A549 treated with Hydrocortisone at 1 μM for 4 hours (cell line): Measurements from ENCODE around the gene GOLGA3. TPM values are rescaled to one million over a fixed set of nuclear protein-coding genes. Genes with fewer than 3 reads are reported as not detected.

Experiments
- total RNA-seq: library from RNA; stranded (reverse); fragments of 200-300 nt; extraction: Qiagen RNA extraction; gene quantifications from 5 replicates; pipeline ENCODE4 v1.2.3, GENCODE V29; 2022

The GOLGA3 gene
- 19.4 to 30.2 TPM (median 21.1 TPM) in 5 replicates for total RNA-seq

DNA sequence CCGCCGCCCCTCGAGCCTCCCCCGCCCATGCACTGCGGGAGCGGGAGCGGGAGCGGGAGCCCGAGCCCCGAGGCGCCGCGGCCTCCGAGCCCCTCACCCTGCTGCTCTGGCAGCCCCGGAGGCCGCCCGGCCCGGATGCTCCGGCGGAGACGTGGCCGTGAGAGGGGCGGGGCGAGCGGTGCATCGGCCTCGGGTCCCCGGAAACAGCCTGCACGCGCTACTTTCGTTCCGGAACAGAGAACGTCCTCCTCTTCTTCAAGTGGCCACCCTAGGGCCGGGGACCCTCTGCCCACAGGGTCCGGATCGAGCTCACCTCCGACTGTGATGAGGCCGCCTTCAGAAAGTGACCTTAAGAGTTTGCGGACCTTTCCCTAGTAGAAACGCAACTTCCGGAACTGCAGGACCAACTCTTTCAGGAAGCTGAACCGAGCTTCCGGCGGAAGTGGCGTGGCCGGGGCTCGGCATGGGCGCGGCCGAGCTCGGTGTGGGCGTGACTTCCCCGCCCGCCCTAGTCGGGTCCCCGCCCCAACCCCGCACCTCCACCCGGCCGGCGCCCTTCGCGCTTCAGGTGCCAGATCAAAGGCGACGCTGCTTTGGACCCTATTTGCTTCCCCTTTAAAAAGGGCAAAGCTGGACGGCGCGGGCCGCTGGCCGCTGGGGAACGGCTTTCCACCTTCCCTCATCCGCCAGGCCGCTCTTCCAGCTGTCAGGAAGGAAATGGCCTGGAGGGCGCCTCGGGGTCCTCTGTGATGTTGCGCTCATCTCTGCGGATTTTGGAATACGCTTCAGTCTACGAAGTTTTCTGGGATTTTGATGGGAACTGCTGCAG lies at the start of gene GOLGA3:
GOLGA3 (minus strand) TSS at position 164 of the 829 bp plus-strand sequence. CDS start 6,741 bp downstream, outside the sequence.

DNA sequence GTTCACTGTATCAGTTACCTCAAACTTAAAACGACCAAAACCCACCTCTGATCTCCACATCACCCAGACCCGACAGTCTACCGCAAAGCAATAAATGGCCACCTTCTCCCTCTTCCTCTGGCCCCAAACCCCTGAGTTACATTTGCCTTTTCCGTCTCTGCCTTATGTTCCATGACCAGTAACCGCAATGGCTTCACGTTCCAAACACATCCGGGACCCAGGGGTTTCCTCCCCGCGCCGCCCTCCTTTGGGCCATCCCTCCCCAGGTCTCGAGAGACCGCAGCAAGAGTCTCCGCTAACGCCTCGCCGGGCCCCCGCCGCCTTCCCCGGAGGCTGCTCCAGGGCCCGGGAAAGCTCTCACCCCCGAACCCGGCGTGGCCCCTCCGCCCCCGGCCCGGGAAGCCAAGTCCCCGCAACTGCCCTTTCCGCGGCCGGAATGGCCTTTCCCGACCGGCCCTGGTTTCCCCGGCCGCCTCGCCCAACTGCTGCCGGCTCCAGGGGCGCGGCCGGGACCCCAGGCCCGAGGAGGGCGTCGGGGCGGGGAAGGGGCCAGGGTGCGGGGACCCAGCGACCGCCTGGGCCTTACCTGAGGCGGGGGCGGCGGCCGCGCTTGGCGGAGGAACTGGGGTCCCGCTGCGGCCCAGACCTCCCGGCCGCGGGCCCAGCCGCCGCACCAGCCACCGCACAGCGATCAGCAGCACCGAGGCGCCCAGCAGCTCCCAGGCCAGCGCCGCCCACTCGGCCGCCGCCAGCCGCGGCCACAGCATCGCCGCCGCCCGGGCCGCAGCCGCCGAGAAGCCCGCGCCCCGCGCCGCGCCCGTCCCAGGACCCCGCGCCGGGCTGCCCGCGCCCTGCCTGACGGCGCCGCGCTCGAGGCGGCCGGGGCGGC lies 67.4 kb downstream of the GOLGA3 start, which contains the start of gene ANKLE2:
ANKLE2 (minus strand) TSS at position 801 of the 889 bp plus-strand sequence; CDS start at position 767, 34 bp downstream.

Other genes starting within 250 kb of the GOLGA3 start
- not detected in 5 replicates for gene LRCOL1, start 218.3 kb downstream of the GOLGA3 start, total RNA-seq
- gene P2RX2, start 210.1 kb downstream of the GOLGA3 start, total RNA-seq = not detected in 5 replicates
- 41.1 to 50.1 TPM (median 43.1 TPM) in 5 replicates for gene POLE, start 141.5 kb downstream of the GOLGA3 start, total RNA-seq
- 20.9 to 32.5 TPM (median 32.0 TPM) in 5 replicates for gene PXMP2, start 141.3 kb downstream of the GOLGA3 start, total RNA-seq
- 45.5 to 55.1 TPM (median 53.3 TPM) in 5 replicates for gene PGAM5, start 118.0 kb downstream of the GOLGA3 start, total RNA-seq
- gene ANKLE2, start 67.0 kb downstream of the GOLGA3 start, total RNA-seq = 67.9 to 87.0 TPM (median 74.3 TPM) in 5 replicates
- gene CHFR, start 58.7 kb upstream of the GOLGA3 start, total RNA-seq = 20.6 to 26.6 TPM (median 22.6 TPM) in 5 replicates
- gene ZNF605, start 127.4 kb upstream of the GOLGA3 start, total RNA-seq = 2.1 to 4.1 TPM (median 3.1 TPM) in 5 replicates
- 7.0 to 10.3 TPM (median 7.8 TPM) in 5 replicates for gene ZNF26, start 157.5 kb upstream of the GOLGA3 start, total RNA-seq
- gene ZNF84, start 208.6 kb upstream of the GOLGA3 start, total RNA-seq = 10.6 to 15.8 TPM (median 11.9 TPM) in 5 replicates